ENCODE data around the gene GRB2. TPM values are rescaled to one million over a fixed set of nuclear protein-coding genes. Genes with fewer than 3 reads are reported as not detected.
"Not testable (repeated sequence)": the region's sequence is repeated elsewhere in the genome, so short reads cannot be mapped to it uniquely, and the experiment has no call there.

The GRB2 gene
- total RNA-seq, result 100 to 1,000 TPM; 112 to 167 (median 139) TPM
- 100 to 1,000 TPM; 151 to 165 TPM for polyA plus RNA-seq
- total RNA-seq, result 129 reads per million, percentile 88 among the genes with 10 or more reads in this experiment

DNA sequence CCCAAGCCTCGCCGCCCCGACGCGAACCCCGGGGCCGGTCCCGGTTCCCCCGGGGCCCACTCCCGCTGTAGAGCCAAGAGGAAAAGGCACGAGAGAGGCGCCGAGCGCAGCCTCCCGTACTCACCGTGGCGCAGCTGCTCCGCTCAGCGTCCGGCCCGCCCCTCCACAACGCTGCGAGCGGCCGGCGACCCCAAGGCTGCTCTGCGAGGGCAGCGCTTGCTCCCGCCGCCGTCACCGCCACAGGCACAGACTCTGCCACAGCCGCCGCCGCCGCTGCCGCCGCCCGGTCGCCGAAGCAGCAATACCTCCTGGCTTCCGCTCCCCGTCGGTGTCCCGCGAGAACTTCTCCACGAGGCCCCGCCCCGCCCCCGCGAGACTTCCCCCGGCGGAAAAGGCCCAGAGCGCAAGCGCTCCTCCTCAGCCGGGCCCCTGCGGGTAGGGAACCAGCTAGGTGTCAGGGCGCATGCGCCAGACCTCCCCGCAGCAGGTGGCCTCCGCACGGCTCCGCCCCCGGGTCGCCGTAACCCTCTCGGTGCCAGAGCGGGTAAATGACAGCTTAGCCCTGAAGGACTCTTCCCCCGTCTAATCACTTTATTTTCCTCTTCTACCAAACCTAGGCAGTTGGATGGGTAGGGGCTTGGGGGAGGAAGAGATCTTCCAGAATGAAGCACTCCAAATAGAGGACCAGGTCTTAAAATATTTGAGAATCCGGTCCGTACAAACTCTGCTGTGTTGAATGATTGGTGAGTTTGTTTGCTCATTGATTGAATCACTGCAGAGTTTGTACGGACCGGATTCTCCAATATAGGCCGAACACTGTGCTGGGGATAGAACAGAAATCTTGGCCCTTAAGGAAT lies at the start of gene GRB2:
TSS of gene GRB2 (minus strand) at position 314 of the 857 bp plus-strand sequence. CDS start 12,050 bp downstream, outside the sequence.
- peak within 1 kb of the TSS; percentile 91 to 100 (median 96) for H3K4me3 Mint-ChIP-seq
- H3K4me1 Mint-ChIP-seq, result peaks cover 26 to 51% (median 47%) of the 10 kb centered on the region in 7 donors
- Histone ChIP-seq H3K27ac (ENCODE audit: low read depth, low read length) (peak within 1 kb of the TSS; percentile 91), H3K4me1 (ENCODE audit: control insufficient read depth in 2 of 2, insufficient read depth in 2 of 2, low read length in 2 of 2) (peaks cover 31 to 33% of the 10 kb centered on the region in 2 donors), H3K4me3 (ENCODE audit: low read length) (peak within 1 kb of the TSS; percentile 83), H3K9me3 (ENCODE audit: control insufficient read depth in 2 of 3, low read length in 3 of 3) (no peaks in the 10 kb centered on the region), H3K36me3 (ENCODE audit: control insufficient read depth in 2 of 3, insufficient read depth in 3 of 3, low read length in 3 of 3) (peaks cover 0 to 7% (median 0%) of the 10 kb centered on the region in 3 experiments), H3K27me3 (ENCODE audit: control insufficient read depth in 2 of 2, insufficient read depth in 2 of 2, low read length in 2 of 2) (no peaks in the 10 kb centered on the region)
- intact Hi-C loops (cut with micrococcal nuclease), result loop anchor here (1.0 to 10.0 kb wide), 17 partner anchors 25 to 533 kb away; partner anchors contain the start of genes GGA3 (in 2 of the 2), MIF4GD (in 2 of the 2), MRPS7 (in 2 of the 2) and SLC25A19 (in 2 of the 2)
- POLR2A ChIA-PET, result interaction anchor here (0.7 to 3.4 kb wide), 24 partner anchors 9 to 379 kb away, joined by 3 to 32 read pairs (median 4); partner anchors contain the start of genes GGA3, LLGL2, MIF4GD and MRPS7
- H3K27me3 Mint-ChIP-seq, result no peaks in the 10 kb centered on the region
- H3K36me3 Mint-ChIP-seq, result peaks cover 0 to 7% (median 0%) of the 10 kb centered on the region in 5 donors
- peak within 1 kb of the TSS; percentile 84 to 98 (median 95) for H3K27ac Mint-ChIP-seq
- CTCF ChIA-PET, result interaction anchor here (0.6 to 2.7 kb wide), 7 partner anchors 70 to 144 kb away, joined by 3 to 14 read pairs (median 5); partner anchors contain the start of genes GGA3, MIF4GD, MRPS7 and SLC25A19
- H3K9me3 Mint-ChIP-seq, result no peaks in the 10 kb centered on the region
- peak; percentile 98 to 100 (median 100) for DNase-seq
- ATAC-seq, result peak; percentile 93

DNA sequence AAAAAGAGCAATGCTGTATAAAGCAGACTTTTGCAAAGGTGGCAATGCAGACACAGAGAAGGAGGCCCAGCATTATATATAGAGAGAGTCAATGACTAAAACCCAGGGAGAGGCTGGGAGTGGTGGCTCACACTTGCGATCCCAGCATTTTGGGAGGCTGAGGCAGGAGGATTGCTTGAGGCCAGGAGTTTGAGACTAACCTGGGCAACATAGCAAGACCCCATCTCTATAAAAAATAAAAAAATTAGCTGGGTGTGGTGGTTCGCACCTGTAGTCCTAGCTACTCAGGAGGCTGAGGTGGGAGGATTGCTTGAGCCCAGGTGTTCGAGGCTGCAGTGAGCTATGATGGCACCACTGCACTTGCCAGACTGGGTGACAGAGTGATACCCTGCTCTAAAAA lies 49.2 kb upstream of the GRB2 start:
- ChIA-PET POLR2A (interaction anchor here (3.7 kb wide), 1 partner anchor 33 kb away, joined by 28 read pairs; no protein-coding TSS in a partner anchor), CTCF (interaction anchor here (1.2 kb wide), 1 partner anchor 62 kb away, joined by 3 read pairs; the partner anchor contains the start of gene TSEN54)
- H3K27me3 Mint-ChIP-seq; intact Hi-C loops (cut with micrococcal nuclease); H3K9me3 ChIP-seq (ENCODE audit: control insufficient read depth in 2 of 3, low read length in 3 of 3); H3K9me3 Mint-ChIP-seq; H3K27ac ChIP-seq (ENCODE audit: low read depth, low read length); H3K27me3 ChIP-seq (ENCODE audit: control insufficient read depth in 2 of 2, insufficient read depth in 2 of 2, low read length in 2 of 2); H3K4me3 ChIP-seq (ENCODE audit: low read length); H3K36me3 Mint-ChIP-seq; H3K36me3 ChIP-seq (ENCODE audit: control insufficient read depth in 2 of 3, insufficient read depth in 3 of 3, low read length in 3 of 3); ATAC-seq; DNase-seq: not testable (repeated sequence)
- Mint-ChIP-seq H3K4me1 (peaks cover 17 to 35% (median 27%) of the 10 kb centered on the region in 7 donors), H3K4me3 (peak overlapping the region in 4 of 10 donors; percentile 13 to 32 (median 22)), H3K27ac (peak overlapping the region in 3 of 9 donors; percentile 43 to 53 (median 49))
- peaks cover 10% of the 10 kb centered on the region in 2 donors for H3K4me1 ChIP-seq (ENCODE audit: control insufficient read depth in 2 of 2, insufficient read depth in 2 of 2, low read length in 2 of 2)

DNA sequence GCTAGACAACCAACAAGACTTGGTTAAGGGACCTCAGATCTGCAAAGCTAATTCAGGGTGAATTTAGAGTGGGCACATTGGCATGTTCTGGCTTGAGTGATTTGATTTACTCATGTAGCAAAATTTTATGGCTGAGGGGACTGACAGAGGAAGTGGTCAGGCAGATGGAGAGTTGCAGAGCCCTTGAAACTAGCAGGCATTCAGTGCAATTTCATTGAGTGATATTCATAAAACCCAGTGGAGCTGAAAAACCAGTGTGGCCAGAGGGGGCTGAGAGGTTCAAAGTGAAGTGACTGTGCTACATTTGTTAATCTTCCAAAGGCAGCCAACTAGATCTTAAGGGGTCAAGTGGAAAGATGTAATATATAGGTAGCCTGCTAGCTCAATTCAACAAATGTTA lies 48.7 kb upstream of the GRB2 start:
- DNase-seq (no peak), ATAC-seq (no peak)
- H3K36me3 ChIP-seq (ENCODE audit: control insufficient read depth in 2 of 3, insufficient read depth in 3 of 3, low read length in 3 of 3), result peaks cover 0 to 5% (median 0%) of the 10 kb centered on the region in 3 experiments
- CTCF ChIA-PET, result interaction anchor here (1.2 kb wide), 1 partner anchor 62 kb away, joined by 3 read pairs; the partner anchor contains the start of gene TSEN54
- H3K9me3 ChIP-seq (ENCODE audit: control insufficient read depth in 2 of 3, low read length in 3 of 3), result no peaks in the 10 kb centered on the region
- peak overlapping the region in 5 of 10 donors; percentile 6 to 32 (median 21) for H3K4me3 Mint-ChIP-seq
- no peaks in the 10 kb centered on the region for H3K27me3 ChIP-seq (ENCODE audit: control insufficient read depth in 2 of 2, insufficient read depth in 2 of 2, low read length in 2 of 2)
- H3K4me1 ChIP-seq (ENCODE audit: control insufficient read depth in 2 of 2, insufficient read depth in 2 of 2, low read length in 2 of 2), result peaks cover 10% of the 10 kb centered on the region in 2 donors
- POLR2A ChIA-PET, result interaction anchor here (3.7 kb wide), 1 partner anchor 33 kb away, joined by 28 read pairs; no protein-coding TSS in a partner anchor
- no peaks in the 10 kb centered on the region for H3K9me3 Mint-ChIP-seq
- no peaks in the 10 kb centered on the region for H3K36me3 Mint-ChIP-seq
- peak overlapping the region in 2 of 9 donors; percentile 43 to 53 for H3K27ac Mint-ChIP-seq
- peaks cover 16 to 30% (median 24%) of the 10 kb centered on the region in 7 donors for H3K4me1 Mint-ChIP-seq
- H3K4me3 ChIP-seq (ENCODE audit: low read length), result no peak overlapping the region
- intact Hi-C loops (cut with micrococcal nuclease), result no loop called here
- no peak overlapping the region for H3K27ac ChIP-seq (ENCODE audit: low read depth, low read length)
- H3K27me3 Mint-ChIP-seq, result peaks cover 0 to 4% (median 0%) of the 10 kb centered on the region in 5 donors

- H3K27ac Mint-ChIP-seq, result no peak overlapping the region
- no peaks in the 10 kb centered on the region for H3K9me3 Mint-ChIP-seq
- Histone ChIP-seq H3K27ac (ENCODE audit: low read depth, low read length) (no peak overlapping the region), H3K4me1 (ENCODE audit: control insufficient read depth in 2 of 2, insufficient read depth in 2 of 2, low read length in 2 of 2) (no peaks in the 10 kb centered on the region), H3K27me3 (ENCODE audit: control insufficient read depth in 2 of 2, insufficient read depth in 2 of 2, low read length in 2 of 2) (no peaks in the 10 kb centered on the region), H3K4me3 (ENCODE audit: low read length) (no peak overlapping the region), H3K9me3 (ENCODE audit: control insufficient read depth in 2 of 3, low read length in 3 of 3) (no peaks in the 10 kb centered on the region), H3K36me3 (ENCODE audit: control insufficient read depth in 2 of 3, insufficient read depth in 3 of 3, low read length in 3 of 3) (no peaks in the 10 kb centered on the region)
- CTCF ChIA-PET, result interaction anchor here (0.6 kb wide), 1 partner anchor 19 kb away, joined by 4 read pairs; no protein-coding TSS in a partner anchor
- peaks cover 0 to 4% (median 0%) of the 10 kb centered on the region in 5 donors for H3K27me3 Mint-ChIP-seq
- peaks cover 0 to 8% (median under 1%) of the 10 kb centered on the region in 7 donors for H3K4me1 Mint-ChIP-seq
- intact Hi-C loops (cut with micrococcal nuclease), result no loop called here
- DNase-seq (no peak), ATAC-seq (no peak)
- H3K4me3 Mint-ChIP-seq, result no peak overlapping the region
- H3K36me3 Mint-ChIP-seq, result no peaks in the 10 kb centered on the region
- POLR2A ChIA-PET, result no interaction called here
Observed at GRCh38 chr17:75450270-75450669, 44.8 kb upstream of the GRB2 start.

GRCh38 chr17:75447951-75448856 lies 42.7 kb upstream of the GRB2 start:
- intact Hi-C loops (cut with micrococcal nuclease), result no loop called here
- Mint-ChIP-seq H3K4me1 (no peaks in the 10 kb centered on the region), H3K27ac (no peak overlapping the region), H3K36me3 (no peaks in the 10 kb centered on the region), H3K4me3 (no peak overlapping the region), H3K9me3 (no peaks in the 10 kb centered on the region), H3K27me3 (peaks cover 0 to 4% (median 0%) of the 10 kb centered on the region in 5 donors)
- DNase-seq, result no peak
- POLR2A ChIA-PET, result interaction anchor here (0.7 kb wide), 1 partner anchor 39 kb away, joined by 3 read pairs; no protein-coding TSS in a partner anchor
- no peak for ATAC-seq
- Histone ChIP-seq H3K27me3 (ENCODE audit: control insufficient read depth in 2 of 2, insufficient read depth in 2 of 2, low read length in 2 of 2) (no peaks in the 10 kb centered on the region), H3K9me3 (ENCODE audit: control insufficient read depth in 2 of 3, low read length in 3 of 3) (no peaks in the 10 kb centered on the region), H3K27ac (ENCODE audit: low read depth, low read length) (no peak overlapping the region), H3K36me3 (ENCODE audit: control insufficient read depth in 2 of 3, insufficient read depth in 3 of 3, low read length in 3 of 3) (no peaks in the 10 kb centered on the region), H3K4me3 (ENCODE audit: low read length) (no peak overlapping the region), H3K4me1 (ENCODE audit: control insufficient read depth in 2 of 2, insufficient read depth in 2 of 2, low read length in 2 of 2) (no peaks in the 10 kb centered on the region)
- CTCF ChIA-PET, result interaction anchor here (0.6 kb wide), 1 partner anchor 100 kb away, joined by 3 read pairs; no protein-coding TSS in a partner anchor

DNA sequence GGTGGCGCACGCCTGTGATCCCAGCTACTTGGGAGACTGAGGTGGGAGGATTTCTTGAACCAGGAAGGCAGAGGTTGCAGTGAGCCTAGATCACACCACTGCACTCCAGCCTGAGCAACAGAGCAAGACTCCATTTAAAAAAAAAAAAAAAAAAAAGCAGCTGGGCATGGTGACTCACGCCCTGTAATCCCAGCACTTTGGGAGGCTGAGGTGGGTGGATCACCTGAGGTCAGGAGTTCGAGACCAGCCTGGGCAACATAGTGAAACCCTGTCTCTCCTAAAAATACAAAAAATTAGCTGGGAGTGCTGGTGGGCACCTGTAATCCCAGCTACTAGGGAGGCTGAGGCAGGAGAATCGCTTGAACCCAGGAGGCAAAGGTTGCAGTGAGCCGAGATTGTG lies 40.4 kb upstream of the GRB2 start:
- H3K4me3 ChIP-seq (ENCODE audit: low read length); H3K36me3 ChIP-seq (ENCODE audit: control insufficient read depth in 2 of 3, insufficient read depth in 3 of 3, low read length in 3 of 3); H3K4me1 Mint-ChIP-seq; H3K4me3 Mint-ChIP-seq; CTCF ChIA-PET; H3K27me3 ChIP-seq (ENCODE audit: control insufficient read depth in 2 of 2, insufficient read depth in 2 of 2, low read length in 2 of 2); H3K27me3 Mint-ChIP-seq; DNase-seq; H3K9me3 Mint-ChIP-seq; intact Hi-C loops (cut with micrococcal nuclease); H3K4me1 ChIP-seq (ENCODE audit: control insufficient read depth in 2 of 2, insufficient read depth in 2 of 2, low read length in 2 of 2); H3K9me3 ChIP-seq (ENCODE audit: control insufficient read depth in 2 of 3, low read length in 3 of 3); H3K27ac ChIP-seq (ENCODE audit: low read depth, low read length); H3K36me3 Mint-ChIP-seq; ATAC-seq; H3K27ac Mint-ChIP-seq; POLR2A ChIA-PET: not testable (repeated sequence)

All from naive thymus-derived CD4-positive, alpha-beta T cell (primary cell).